ENCODE results near the gene MIPOL1. TPM values are rescaled to one million over a fixed set of nuclear protein-coding genes. Genes with fewer than 3 reads are reported as not detected.

MIPOL1 gene
- total and polyA plus RNA-seq, 9 of the 15 experiments (the other 6 are each of a cell fraction or from before 2014, with no cell fraction given): 6.7 to 21.9 (median 12.4) TPM

DNA sequence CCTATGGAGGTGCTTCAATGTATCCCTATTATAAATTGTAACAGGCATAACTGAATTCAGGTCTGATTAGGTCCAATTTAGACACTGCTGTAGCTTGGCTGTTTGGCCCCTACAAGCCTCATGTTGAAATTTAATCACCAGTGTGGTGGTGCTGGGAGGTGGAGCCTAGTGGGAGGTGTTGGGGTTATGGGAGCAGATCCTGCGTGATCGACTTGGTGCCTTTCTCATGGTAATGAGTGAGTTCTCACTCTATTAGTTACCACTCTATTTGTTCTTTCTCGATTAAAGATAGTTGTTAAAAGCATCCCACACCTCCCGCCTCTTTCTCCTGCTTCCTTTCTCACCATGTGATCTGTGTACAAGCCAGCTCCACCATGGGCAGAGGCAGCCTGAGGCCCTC lies 275.2 kb downstream of the MIPOL1 start:
- POLR2A ChIA-PET: no interaction called here
- 55% methylated on average over 4 of the region's 4 CpGs for WGBS (ENCODE audit: insufficient coverage, low coverage, missing lambda C conversion rate)
- in situ Hi-C loops (cut with MboI): no loop called here

DNA sequence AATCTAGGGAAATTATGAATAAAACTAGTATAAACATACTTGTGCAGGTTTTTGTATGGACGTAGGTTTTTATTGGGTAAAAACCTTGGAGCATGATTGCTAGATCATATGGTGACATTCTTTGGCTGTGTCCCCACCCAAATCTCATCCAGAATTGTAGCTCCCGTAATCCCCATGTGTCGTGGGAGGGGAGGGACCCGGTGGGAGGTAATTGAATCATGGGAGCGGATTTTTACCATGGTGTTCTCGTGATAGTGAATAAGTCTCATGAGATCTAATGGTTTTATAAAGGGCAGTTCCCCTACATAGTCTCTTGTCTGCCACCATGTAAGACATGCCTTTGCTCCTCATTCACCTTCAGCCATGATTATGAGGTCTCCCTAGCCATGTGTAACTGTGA lies 276.5 kb downstream of the MIPOL1 start:
- Histone ChIP-seq H3K4me2 (ENCODE audit: insufficient read depth, low read length) (no peak overlapping the region), H4K20me1 (replicated peaks; ENCODE audit: control insufficient read depth, insufficient read depth, low read length) (no peaks in the 10 kb centered on the region), H2AFZ (ENCODE audit: low read depth, low read length) (no peak overlapping the region), H3K79me2 (ENCODE audit: control insufficient read depth, insufficient read depth, low read length) (no peaks in the 10 kb centered on the region), H3K9ac (ENCODE audit: insufficient read depth in 1 of 2, low read depth in 2 of 2, low read length in 2 of 2) (no peak overlapping the region), H3K4me3 (no peak overlapping the region), H3K27me3 (ENCODE audit: control insufficient read depth in 2 of 2, insufficient read depth in 2 of 2, low read length in 2 of 2) (no peaks in the 10 kb centered on the region), H3K4me1 (replicated peaks in 1 of 2; ENCODE audit: control insufficient read depth in 2 of 2, insufficient read depth in 2 of 2, low read length in 2 of 2) (no peaks in the 10 kb centered on the region), H3K27ac (ENCODE audit: extremely low read depth, low read depth, low read length) (no peak overlapping the region), H3K9me3 (replicated peaks; ENCODE audit: control insufficient read depth, insufficient read depth, low read depth, low read length) (no peaks in the 10 kb centered on the region), H3K36me3 (ENCODE audit: control insufficient read depth, insufficient read depth, low read length) (no peaks in the 10 kb centered on the region), H3K9me1 (ENCODE audit: control insufficient read depth, insufficient read depth, low read length) (no peaks in the 10 kb centered on the region)
- no TSS peak for BruUV-seq (replicated peaks)
- FAIRE-seq (no peak), ATAC-seq (no peak), DNase-seq (ENCODE audit: extremely low read depth in 1 of 4, low spot score in 3 of 4) (no peak)
- WGBS (ENCODE audit: insufficient coverage, low coverage, missing lambda C conversion rate): 46% methylated on average over 6 of the region's 6 CpGs
- TF ChIP-seq ZBTB8A (IDR thresholded peaks at IDR 0.05; ENCODE audit: partially characterized antibody) (no peak), PRPF4 (IDR thresholded peaks at IDR 0.05; ENCODE audit: insufficient read depth, low read depth, low read length, poor library complexity, severe bottlenecking) (no peak), ZNF561 (CRISPR knock-in tag; conservative IDR thresholded peaks at IDR 0.05) (no peak), MAFK (IDR thresholded peaks at IDR 0.05; ENCODE audit: low read length) (no peak), NEUROD1 (IDR thresholded peaks at IDR 0.05; ENCODE audit: borderline replicate concordance, low read depth, low read length, partially characterized antibody) (no peak)
- in situ Hi-C loops (cut with MboI) (no loop called here), intact Hi-C loops (cut with micrococcal nuclease) (no loop called here)
- POLR2A ChIA-PET: no interaction called here
- CTCF ChIA-PET (ENCODE audit: low intra/inter-chr PET ratio): no interaction called here

More for the DNA sequence above, 275.2 kb downstream of the MIPOL1 start:
- CTCF ChIA-PET (ENCODE audit: low intra/inter-chr PET ratio): no interaction called here
- Histone ChIP-seq H4K20me1 (replicated peaks; ENCODE audit: control insufficient read depth, insufficient read depth, low read length) (no peaks in the 10 kb centered on the region), H2AFZ (ENCODE audit: low read depth, low read length) (no peak overlapping the region), H3K4me2 (ENCODE audit: insufficient read depth, low read length) (no peak overlapping the region), H3K9me1 (ENCODE audit: control insufficient read depth, insufficient read depth, low read length) (no peaks in the 10 kb centered on the region), H3K36me3 (ENCODE audit: control insufficient read depth, insufficient read depth, low read length) (no peaks in the 10 kb centered on the region), H3K4me1 (replicated peaks in 1 of 2; ENCODE audit: control insufficient read depth in 2 of 2, insufficient read depth in 2 of 2, low read length in 2 of 2) (no peaks in the 10 kb centered on the region), H3K9me3 (replicated peaks; ENCODE audit: control insufficient read depth, insufficient read depth, low read depth, low read length) (no peaks in the 10 kb centered on the region), H3K4me3 (no peak overlapping the region), H3K79me2 (ENCODE audit: control insufficient read depth, insufficient read depth, low read length) (no peaks in the 10 kb centered on the region), H3K27me3 (ENCODE audit: control insufficient read depth in 2 of 2, insufficient read depth in 2 of 2, low read length in 2 of 2) (no peaks in the 10 kb centered on the region), H3K27ac (ENCODE audit: extremely low read depth, low read depth, low read length) (no peak overlapping the region), H3K9ac (ENCODE audit: insufficient read depth in 1 of 2, low read depth in 2 of 2, low read length in 2 of 2) (no peak overlapping the region)
- BruUV-seq (replicated peaks): no TSS peak
- TF ChIP-seq SOX6 (IDR thresholded peaks at IDR 0.05) (no peak), CBX8 (IDR thresholded peaks at IDR 0.05; ENCODE audit: borderline replicate concordance, extremely low read depth, low read depth, low read length, poor library complexity, severe bottlenecking) (no peak)
- intact Hi-C loops (cut with micrococcal nuclease): no loop called here
- ATAC-seq (no peak), FAIRE-seq (no peak), DNase-seq (ENCODE audit: extremely low read depth in 1 of 4, low spot score in 3 of 4) (no peak)

Measured in K562 (cell line).